GM18499 (cell line): ENCODE results near the gene RNF144A.

ENCODE experiments used
- ATAC-seq: cut with Tn5 transposase; IDR thresholded peaks from one replicate; pipeline ENCODE4 v1.9.1; 2021; ENCODE audit warnings: moderate number of reproducible peaks; ENCODE audit not compliant: insufficient read depth, unreplicated experiment

RNF144A gene

GRCh38 chr2:6966446-6966940 lies 49.3 kb downstream of the RNF144A start:
- no peak for ATAC-seq

GRCh38 chr2:6967301-6967700 lies 50.1 kb downstream of the RNF144A start:
- no peak for ATAC-seq

- no peak for ATAC-seq
Measured at GRCh38 chr2:6968319-6969100, 51.3 kb downstream of the RNF144A start.

GRCh38 chr2:6970551-6970950 lies 53.3 kb downstream of the RNF144A start:
- no peak for ATAC-seq

GRCh38 chr2:6970976-6971480 lies 53.8 kb downstream of the RNF144A start:
- no peak for ATAC-seq

- no peak for ATAC-seq
Measured at GRCh38 chr2:6971502-6971901, 54.3 kb downstream of the RNF144A start.

GRCh38 chr2:6972067-6972710 lies 55.0 kb downstream of the RNF144A start:
- no peak for ATAC-seq

GRCh38 chr2:6973895-6974545 lies 56.8 kb downstream of the RNF144A start:
- no peak for ATAC-seq

GRCh38 chr2:6975988-6976387 lies 58.8 kb downstream of the RNF144A start:
- no peak for ATAC-seq

- no peak for ATAC-seq
Measured at GRCh38 chr2:6977113-6977741, 60.0 kb downstream of the RNF144A start.

- ATAC-seq, result no peak
Measured at GRCh38 chr2:6977786-6978185, 60.6 kb downstream of the RNF144A start.

- ATAC-seq, result no peak
Measured at GRCh38 chr2:6978991-6979390, 61.8 kb downstream of the RNF144A start.

GRCh38 chr2:6982449-6982848 lies 65.2 kb downstream of the RNF144A start:
- no peak for ATAC-seq

GRCh38 chr2:6982934-6983589 lies 65.8 kb downstream of the RNF144A start:
- no peak for ATAC-seq

GRCh38 chr2:6986301-6986911 lies 69.2 kb downstream of the RNF144A start:
- ATAC-seq, result no peak

GRCh38 chr2:6986912-6987361 lies 69.7 kb downstream of the RNF144A start:
- ATAC-seq, result no peak

GRCh38 chr2:6990871-6991270 lies 73.7 kb downstream of the RNF144A start:
- no peak for ATAC-seq

GRCh38 chr2:6992794-6993228 lies 75.6 kb downstream of the RNF144A start:
- no peak for ATAC-seq

GRCh38 chr2:6993229-6993640 lies 76.0 kb downstream of the RNF144A start:
- no peak for ATAC-seq
